PC-9 (cell line): Measurements from ENCODE around the gene ZNF530. TPM values are rescaled to one million over a fixed set of nuclear protein-coding genes. Genes with fewer than 3 reads are reported as not detected.
A peak's percentile ranks its signal among the peaks of the same experiment; 100 is the strongest.

Experiments used
- BruUV-seq: library from RNA; stranded (reverse); fragments of 400-500 nt; replicated peaks from 2 replicates; lab custom pipeline; 2021; lab: Mats Ljungman, UMichigan
- CTCF ChIA-PET: fragments of 300-600 bp; sonication (Branson Sonifier 250); formaldehyde crosslinking; loops from one replicate; lab custom pipeline; 2022; ENCODE audit warnings: antibody characterized with exemption; lab: Charles Lee
- POLR2A ChIA-PET: fragments of 300-600 bp; sonication (Branson Sonifier 250); formaldehyde crosslinking; loops from one replicate; lab custom pipeline; 2022; ENCODE audit warnings: antibody characterized with exemption; ENCODE audit not compliant: unreplicated experiment; lab: Charles Lee
- DNase-seq, 2 experiments: peaks; one replicate each; pipeline versions ENCODE4 v3.0.0 to v3.0.0-alpha.2; 2015 to 2022; ENCODE audit warnings: mixed read lengths in 1 of 2
- H2AFZ ChIP-seq: fragments of 200-600 bp; sonication (generic); 2 replicates; pipeline ENCODE4 v1.8.1; 2017; ENCODE audit warnings: antibody characterized with exemption
- H3F3A ChIP-seq: fragments of 200-600 bp; sonication (generic); 2 replicates; pipeline ENCODE4 v1.8.1; 2017; ENCODE audit warnings: antibody characterized with exemption, mild to moderate bottlenecking, low read depth; ENCODE audit not compliant: insufficient read depth
- H3K27ac ChIP-seq: fragments of 200-600 bp; sonication (generic); 2 replicates; pipeline ENCODE4 v1.6.1; 2016; ENCODE audit warnings: mixed run types
- H3K27me3 ChIP-seq: fragments of 200-600 bp; sonication (generic); 2 replicates; pipeline ENCODE4 v1.6.1; 2016; ENCODE audit warnings: low read depth, mixed run types; ENCODE audit not compliant: insufficient read depth
- H3K36me3 ChIP-seq: fragments of 200-600 bp; sonication (generic); 2 replicates; pipeline ENCODE4 v1.6.1; 2016; ENCODE audit warnings: low read depth, mixed run types
- H3K4me1 ChIP-seq: fragments of 200-600 bp; sonication (generic); replicated peaks from 2 replicates; pipeline ENCODE4 v1.6.1; 2016; ENCODE audit warnings: mixed run types; ENCODE audit not compliant: insufficient read depth
- H3K4me2 ChIP-seq: fragments of 200-600 bp; sonication (generic); 2 replicates; pipeline ENCODE4 v1.6.1; 2017; ENCODE audit warnings: mixed run types
- H3K4me3 ChIP-seq: fragments of 200-600 bp; sonication (generic); 2 replicates; pipeline ENCODE4 v1.6.1; 2016; ENCODE audit warnings: mixed run types
- H3K79me2 ChIP-seq: fragments of 200-600 bp; sonication (generic); 2 replicates; pipeline ENCODE4 v1.6.1; 2017; ENCODE audit warnings: low read depth, mixed run types
- H3K9me2 ChIP-seq: fragments of 200-600 bp; sonication (generic); 2 replicates; pipeline ENCODE4 v1.8.1; 2017; ENCODE audit warnings: mild to moderate bottlenecking; ENCODE audit not compliant: insufficient read depth
- H3K9me3 ChIP-seq: fragments of 200-600 bp; sonication (generic); 2 replicates; pipeline ENCODE4 v1.8.1; 2016; ENCODE audit warnings: low read depth; ENCODE audit not compliant: insufficient read depth
- H4K20me1 ChIP-seq: fragments of 200-600 bp; sonication (generic); 2 replicates; pipeline ENCODE4 v1.8.1; 2017; ENCODE audit not compliant: insufficient read depth
- CTCF ChIP-seq: fragments of 200-600 bp; sonication (generic); conservative IDR thresholded peaks from 2 replicates; pipeline ENCODE4 v1.6.1; 2017; ENCODE audit warnings: mixed run types, antibody characterized with exemption, mild to moderate bottlenecking, moderate library complexity
- EZH2 ChIP-seq: fragments of 200-600 bp; sonication (generic); IDR thresholded peaks from 2 replicates; pipeline ENCODE4 v1.8.0; 2017; ENCODE audit warnings: antibody characterized with exemption, low read depth
- intact Hi-C: fragments of 100-400 bp; cut with micrococcal nuclease; formaldehyde crosslinking; loops from one replicate; pipeline ENCODE4 v1.10.0; 2022; ENCODE audit not compliant: unreplicated experiment
- total RNA-seq: library from RNA; stranded (reverse); gene quantifications from 2 replicates; pipeline ENCODE4 v1.2.3, GENCODE V29; 2021

Gene ZNF530
- total RNA-seq, 1 experiment from 2014 or later, result 10.5 TPM

GRCh38 chr19:57560049-57560491 is 39.6 kb upstream of the ZNF530 start:
- CTCF ChIA-PET, result no interaction called here
- no peaks in the 10 kb centered on the region for H3K9me2 ChIP-seq
- H3K9me3 ChIP-seq, result peaks cover 56% of the 10 kb centered on the region
- TSS peak; percentile 53 for BruUV-seq
- intact Hi-C loops, result loop anchor here (1.0 to 2.0 kb wide), 2 partner anchors 19 to 289 kb away; partner anchors contain the start of gene ZNF587
- no peaks in the 10 kb centered on the region for H4K20me1 ChIP-seq
- peak overlapping the region; percentile 90 for H3K4me3 ChIP-seq
- H3F3A ChIP-seq, result 0 out of 2 replicates have a peak, but pooled peaks cover 18% of the 10 kb centered on the region
- no peaks in the 10 kb centered on the region; the same call in 1 of the 2 replicates for H3K27me3 ChIP-seq
- no peak for TF ChIP-seq EZH2
- H2AFZ ChIP-seq, result peak overlapping the region; percentile 96
- POLR2A ChIA-PET, result no interaction called here
- H3K4me2 ChIP-seq, result peak overlapping the region; percentile 97
- peak; percentile 62 to 86 for DNase-seq
- peaks cover 23% of the 10 kb centered on the region for H3K79me2 ChIP-seq
- peaks cover 13% of the 10 kb centered on the region for H3K4me1 ChIP-seq
- H3K27ac ChIP-seq, result peak overlapping the region; percentile 83
- peaks cover 21% of the 10 kb centered on the region for H3K36me3 ChIP-seq

GRCh38 chr19:57563547-57563946 is 36.1 kb upstream of the ZNF530 start:
- BruUV-seq, result no TSS peak
- Histone ChIP-seq H3K27ac (no peak overlapping the region), H2AFZ (no peak overlapping the region), H3K9me2 (no peaks in the 10 kb centered on the region), H3K9me3 (peaks cover 65% of the 10 kb centered on the region), H3K79me2 (peaks cover 10% of the 10 kb centered on the region), H4K20me1 (no peaks in the 10 kb centered on the region), H3F3A (0 out of 2 replicates have a peak, but pooled peaks cover 16% of the 10 kb centered on the region), H3K27me3 (no peaks in the 10 kb centered on the region; the same call in 1 of the 2 replicates), H3K4me3 (no peak overlapping the region), H3K4me1 (peaks cover 8% of the 10 kb centered on the region), H3K4me2 (no peak overlapping the region), H3K36me3 (no peaks in the 10 kb centered on the region)
- ChIA-PET POLR2A (no interaction called here), CTCF (no interaction called here)
- intact Hi-C loops, result no loop called here
- DNase-seq, result no peak
- no peak for TF ChIP-seq EZH2
- no peak for TF ChIP-seq CTCF

- H3K4me3 ChIP-seq, result no peak overlapping the region
- no peaks in the 10 kb centered on the region for H3K4me1 ChIP-seq
- no peak for DNase-seq
- H3K79me2 ChIP-seq, result no peaks in the 10 kb centered on the region
- H3K36me3 ChIP-seq, result no peaks in the 10 kb centered on the region
- no peak overlapping the region for H3K4me2 ChIP-seq
- no peaks in the 10 kb centered on the region for H4K20me1 ChIP-seq
- intact Hi-C loops, result no loop called here
- H3K9me2 ChIP-seq, result no peaks in the 10 kb centered on the region
- H3K9me3 ChIP-seq, result peaks cover 74% of the 10 kb centered on the region
- no peaks in the 10 kb centered on the region; the same call in 1 of the 2 replicates for H3K27me3 ChIP-seq
- H3F3A ChIP-seq, result no peaks in the 10 kb centered on the region
- H3K27ac ChIP-seq, result no peak overlapping the region
- BruUV-seq, result no TSS peak
- ChIA-PET CTCF (no interaction called here), POLR2A (no interaction called here)
- TF ChIP-seq EZH2 (no peak), CTCF (no peak)
- no peak overlapping the region for H2AFZ ChIP-seq
These were observed 33.1 kb upstream of the ZNF530 start for GRCh38 chr19:57566396-57567265.
